A549 treated with GW870086 at 1 μM for 4 hours (cell line): Measurements from ENCODE around the gene ZNF501. TPM values are rescaled to one million over a fixed set of nuclear protein-coding genes. Genes with fewer than 3 reads are reported as not detected.

Experiments used
- total RNA-seq: library from RNA; stranded (reverse); fragments of 200-300 nt; extraction: Qiagen RNA extraction; gene quantifications from 5 replicates; pipeline ENCODE4 v1.2.3, GENCODE V29; 2022; ENCODE audit warnings: low read depth

The ZNF501 gene
- not detected in 5 replicates for total RNA-seq

DNA sequence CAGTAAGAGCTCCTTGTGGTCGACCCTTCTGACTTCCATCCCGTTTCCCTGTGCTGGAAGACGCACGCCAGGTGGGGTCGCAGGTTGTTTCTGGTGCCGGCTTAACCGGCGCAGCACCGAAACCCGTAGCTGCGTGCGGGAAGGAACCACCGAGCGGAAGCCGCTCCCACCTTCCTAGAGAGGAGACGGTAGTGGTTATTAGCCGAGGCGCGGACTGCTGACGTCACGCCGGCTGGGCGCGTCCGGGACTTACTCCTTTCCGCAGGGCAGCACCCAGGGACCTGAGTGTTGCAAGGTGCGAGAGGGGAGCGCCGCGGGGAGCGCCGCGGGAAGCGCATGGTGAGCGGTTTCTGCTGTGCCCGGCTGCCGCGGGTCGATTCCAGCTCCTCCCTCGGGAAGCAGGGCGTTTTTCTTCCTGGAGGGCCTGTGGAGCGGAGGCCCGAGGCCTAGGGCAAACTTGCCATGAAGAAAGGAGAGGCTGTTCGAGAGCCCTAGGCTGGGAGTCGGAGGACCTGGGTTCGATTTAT, at the start of gene ZNF501:
Gene ZNF501 (plus strand): TSS at position 252 of the 527 bp plus-strand sequence. CDS start 4,787 bp downstream, outside the sequence.

DNA sequence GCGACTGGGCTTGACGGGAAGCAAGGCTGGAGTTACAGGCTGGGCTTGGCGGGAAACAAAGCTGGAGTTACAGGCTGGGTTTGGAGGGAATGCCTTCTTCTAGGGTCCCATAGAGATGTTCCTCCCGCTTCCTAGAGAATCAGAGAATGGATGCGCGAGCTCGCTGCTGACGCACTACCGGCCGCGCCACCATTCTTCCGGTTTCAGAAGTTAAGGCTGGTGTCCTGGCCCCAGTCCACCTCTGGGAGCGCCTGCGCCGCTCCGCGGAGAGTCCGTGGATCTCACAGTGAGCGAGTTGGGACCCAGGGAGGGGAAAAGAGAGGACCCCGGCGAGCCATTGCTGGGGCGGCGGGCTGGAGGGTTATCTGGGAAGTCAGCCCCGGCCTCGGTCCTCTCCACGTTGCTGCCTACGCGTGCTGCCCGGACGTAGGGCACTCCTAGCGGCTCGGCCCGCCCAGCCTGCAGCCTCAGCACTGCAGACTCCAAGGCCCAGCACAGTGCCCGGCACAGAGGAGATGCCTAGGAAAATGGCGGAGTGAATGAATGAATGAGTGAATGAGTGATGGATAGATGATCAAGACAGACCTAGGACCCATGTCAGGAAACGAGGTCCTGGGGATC, 16.9 kb upstream of the ZNF501 start, which contains the start of gene ZNF502:
Gene ZNF502 (plus strand): TSS at position 206 of the 621 bp plus-strand sequence. CDS start 7,602 bp downstream, outside the sequence.

DNA sequence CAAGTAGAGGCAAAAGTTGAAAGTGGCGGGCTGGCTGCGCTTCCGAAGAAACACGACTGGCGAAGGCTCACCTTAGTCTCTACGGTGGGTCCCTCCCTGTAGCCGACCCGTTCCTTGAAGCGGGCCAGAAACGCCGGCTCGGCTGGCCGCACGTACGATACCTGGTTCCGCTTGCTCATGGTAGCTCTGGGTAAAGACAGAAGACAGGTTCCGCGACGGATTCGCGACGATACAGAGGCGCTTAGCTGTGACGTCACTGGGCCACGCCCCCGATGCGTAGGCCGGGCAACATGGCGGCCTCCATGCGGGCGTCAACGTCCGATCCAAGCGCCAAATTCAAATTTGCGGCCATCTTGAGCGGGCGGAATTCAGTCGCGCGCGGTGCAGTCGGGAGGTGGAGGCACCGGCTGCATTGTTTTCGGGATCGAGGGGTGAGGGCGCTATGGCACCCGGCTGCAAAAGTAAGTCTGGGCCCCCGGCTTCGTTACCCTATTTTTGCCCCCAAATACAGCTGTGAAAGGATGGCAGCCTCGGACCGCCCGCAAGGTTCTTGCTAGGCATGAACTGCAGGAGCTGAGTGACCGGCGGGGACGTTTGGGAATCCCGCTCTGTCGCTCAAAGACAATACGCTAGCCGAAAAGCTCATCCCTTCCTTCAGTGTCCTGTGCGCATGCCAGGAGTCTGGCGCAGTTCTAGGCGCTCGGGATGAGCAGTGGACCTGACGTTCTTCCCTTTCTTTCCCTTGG, 32.2 kb downstream of the ZNF501 start, which contains the start of the genes KIAA1143 and KIF15:
Gene KIAA1143 (minus strand): TSS at position 196 of the 746 bp plus-strand sequence. CDS start 17 bp downstream, at position 179.
Gene KIF15 (plus strand): TSS at position 371 of the 746 bp plus-strand sequence. CDS start 72 bp downstream, at position 443.

Other genes starting within 250 kb of the ZNF501 start
- gene ZKSCAN7, start 174.4 kb upstream of the ZNF501 start, total RNA-seq, result not detected in 5 replicates
- gene ZNF660, start 144.7 kb upstream of the ZNF501 start, total RNA-seq, result not detected in 5 replicates
- 1.1 to 2.3 TPM (median 1.8 TPM) in 5 replicates for gene ZNF197, start 104.6 kb upstream of the ZNF501 start, total RNA-seq
- gene ZNF35, start 80.9 kb upstream of the ZNF501 start, total RNA-seq, result 6.1 to 7.0 TPM (median 6.5 TPM) in 5 replicates
- 1.3 to 1.9 TPM (median 1.6 TPM) in 5 replicates for gene ZNF502, start 17.0 kb upstream of the ZNF501 start, total RNA-seq
- 10.7 to 17.8 TPM (median 16.8 TPM) in 5 replicates for gene KIAA1143, start 32.0 kb downstream of the ZNF501 start, total RNA-seq
- 7.8 to 10.0 TPM (median 9.2 TPM) in 5 replicates for gene KIF15, start 32.2 kb downstream of the ZNF501 start, total RNA-seq
- 7.3 to 11.4 TPM (median 10.5 TPM) in 5 replicates for gene TMEM42, start 132.3 kb downstream of the ZNF501 start, total RNA-seq
- 0.10 to 0.20 TPM (median 0.17 TPM) in 5 replicates for gene TGM4, start 145.0 kb downstream of the ZNF501 start, total RNA-seq
- 34.7 to 46.8 TPM (median 43.0 TPM) in 5 replicates for gene ZDHHC3, start 246.5 kb downstream of the ZNF501 start, total RNA-seq
- gene EXOSC7, start 246.6 kb downstream of the ZNF501 start, total RNA-seq, result 42.9 to 49.4 TPM (median 44.5 TPM) in 5 replicates